SK-N-SH (cell line): ENCODE measurements around the gene NEAT1. TPM values are rescaled to one million over a fixed set of nuclear protein-coding genes. Genes with fewer than 3 reads are reported as not detected.

Experiments
- CTCF ChIA-PET: fragments of 300-600, 350-600 bp; formaldehyde crosslinking; extraction: SDS; loops from one replicate; lab custom pipeline; 2021; lab: Yijun Ruan, JAX
- POLR2A ChIA-PET: fragments of 350-600 bp; sonication (Branson Sonifier 250); formaldehyde crosslinking; extraction: SDS; loops from one replicate; lab custom pipeline; 2020; ENCODE audit warnings: antibody characterized with exemption, inconsistent platforms; lab: Yijun Ruan, JAX
- DNase-seq: peaks from one replicate; pipeline ENCODE4 v3.0.0; 2012
- H2AFZ ChIP-seq: fragments of 200-600 bp; sonication (generic); 2 replicates; pipeline ENCODE4 v1.8.1; 2016; ENCODE audit warnings: antibody characterized with exemption, mild to moderate bottlenecking, low read depth
- H3F3A ChIP-seq: fragments of 200-600 bp; sonication (generic); replicated peaks from 2 replicates; pipeline ENCODE3; 2016; ENCODE audit warnings: antibody characterized with exemption, mild to moderate bottlenecking; ENCODE audit not compliant: insufficient read depth
- H3K27ac ChIP-seq, 2 experiments: fragments of 200-500 bp in 1 of 2; fragments of 200-600 bp in 1 of 2; sonication (Bioruptor generic) in 1 of 2; sonication (generic), shearing (Covaris generic) in 1 of 2; 2 replicates each; pipeline versions ENCODE4 v1.5.1 to v1.6.1; 2014 to 2016; ENCODE audit warnings: low read depth in 2 of 2, inconsistent platforms in 1 of 2, low read length in 1 of 2, mild to moderate bottlenecking in 1 of 2, mixed read lengths in 1 of 2
- H3K27me3 ChIP-seq: fragments of 200-600 bp; sonication (generic), shearing (Covaris generic); 2 replicates; pipeline ENCODE4 v1.6.1; 2016; ENCODE audit warnings: mixed run types; ENCODE audit not compliant: insufficient read depth
- H3K36me3 ChIP-seq, 2 experiments: fragments of 200-500 bp in 1 of 2; fragments of 200-600 bp in 1 of 2; sonication (Bioruptor generic) in 1 of 2; sonication (generic) in 1 of 2; replicated peaks in 1 of 2; 2 replicates each; pipeline versions ENCODE3 to v1.5.1; 2014 to 2016; ENCODE audit warnings: low read length in 1 of 2, mild to moderate bottlenecking in 1 of 2; ENCODE audit not compliant: insufficient read depth in 2 of 2, control insufficient read depth in 1 of 2
- H3K4me1 ChIP-seq, 2 experiments: fragments of 200-500 bp in 1 of 2; fragments of 200-600 bp in 1 of 2; sonication (Bioruptor generic) in 1 of 2; sonication (generic), shearing (Covaris generic) in 1 of 2; 2 replicates each; pipeline versions ENCODE4 v1.5.1 to v1.6.1; 2014 to 2016; ENCODE audit warnings: low read depth in 1 of 2, low read length in 1 of 2, mixed run types in 1 of 2; ENCODE audit not compliant: insufficient read depth in 2 of 2, control insufficient read depth in 1 of 2
- H3K4me2 ChIP-seq: fragments of 200-600 bp; sonication (generic), shearing (Covaris generic); 2 replicates; pipeline ENCODE4 v1.6.1; 2017; ENCODE audit warnings: mixed run types
- H3K4me3 ChIP-seq, 2 experiments: fragments of 200-500 bp in 1 of 2; fragments of 200-600 bp in 1 of 2; sonication (Bioruptor generic) in 1 of 2; sonication (generic), shearing (Covaris generic) in 1 of 2; 2 replicates each; pipeline versions ENCODE4 v1.5.1 to v1.8.1; 2014 to 2016; ENCODE audit warnings: low read depth in 2 of 2, inconsistent platforms in 1 of 2, low read length in 1 of 2, mild to moderate bottlenecking in 1 of 2, mixed read lengths in 1 of 2, moderate library complexity in 1 of 2
- H3K79me2 ChIP-seq: fragments of 200-600 bp; sonication (generic); 2 replicates; pipeline ENCODE4 v1.8.1; 2017; ENCODE audit warnings: mild to moderate bottlenecking; ENCODE audit not compliant: insufficient read depth
- H3K9ac ChIP-seq: fragments of 200-600 bp; sonication (generic); 2 replicates; pipeline ENCODE4 v1.6.1; 2017; ENCODE audit warnings: mixed run types
- H3K9me2 ChIP-seq: fragments of 200-600 bp; sonication (generic); 2 replicates; pipeline ENCODE4 v1.6.1; 2017; ENCODE audit warnings: mixed run types
- H3K9me3 ChIP-seq: fragments of 200-600 bp; sonication (generic); 2 replicates; pipeline ENCODE4 v1.6.1; 2017; ENCODE audit warnings: mixed run types, mild to moderate bottlenecking, moderate library complexity
- H4K20me1 ChIP-seq: fragments of 200-600 bp; sonication (generic); 2 replicates; pipeline ENCODE4 v1.6.1; 2017; ENCODE audit warnings: mild to moderate bottlenecking, mixed run types; ENCODE audit not compliant: insufficient read depth
- CHD2 ChIP-seq: fragments of 150-350 bp; IDR thresholded peaks from 2 replicates; pipeline ENCODE4 v1.6.1; 2018; ENCODE audit warnings: low read length; ENCODE audit not compliant: partially characterized antibody
- ELF1 ChIP-seq: IDR thresholded peaks from 2 replicates; pipeline ENCODE4 v1.4.0; 2012
- EP300 ChIP-seq, 2 experiments: IDR thresholded peaks; 2 replicates each; pipeline versions ENCODE4 v1.4.0 to v1.6.1; 2012; ENCODE audit warnings: borderline replicate concordance in 1 of 2, low read depth in 1 of 2, low read length in 1 of 2
- FOSL2 ChIP-seq: IDR thresholded peaks from 2 replicates; pipeline ENCODE4 v1.4.0; 2012; ENCODE audit warnings: low read depth, mild to moderate bottlenecking, moderate library complexity, borderline replicate concordance
- GABPA ChIP-seq: IDR thresholded peaks from 2 replicates; pipeline ENCODE4 v1.4.0; 2012; ENCODE audit warnings: low read depth, mild to moderate bottlenecking
- GATA2 ChIP-seq: sonication (generic); formaldehyde crosslinking; IDR thresholded peaks from 2 replicates; pipeline ENCODE4 v1.5.0; 2020; ENCODE audit warnings: mild to moderate bottlenecking, missing genetic modification reagents
- MXI1 ChIP-seq: IDR thresholded peaks from 2 replicates; pipeline ENCODE4 v1.6.1; 2012; ENCODE audit warnings: mild to moderate bottlenecking, low read depth, low read length, improper control_type of control experiment
- NFIC ChIP-seq: IDR thresholded peaks from 2 replicates; pipeline ENCODE4 v1.4.0; 2012; ENCODE audit warnings: borderline replicate concordance
- RAD21 ChIP-seq: IDR thresholded peaks from 2 replicates; pipeline ENCODE4 v1.6.1; 2012; ENCODE audit warnings: mild to moderate bottlenecking, low read length
- RCOR1 ChIP-seq: fragments of 150-350 bp; IDR thresholded peaks from 2 replicates; pipeline ENCODE4 v1.6.1; 2017; ENCODE audit warnings: antibody characterized with exemption, low read length
- RFX5 ChIP-seq: IDR thresholded peaks from 2 replicates; pipeline ENCODE4 v1.6.1; 2012; ENCODE audit warnings: mild to moderate bottlenecking, improper control_type of control experiment, low read length
- RXRA ChIP-seq: IDR thresholded peaks from 2 replicates; pipeline ENCODE4 v1.4.0; 2012; ENCODE audit warnings: low read depth, mild to moderate bottlenecking, borderline replicate concordance
- SIN3A ChIP-seq: IDR thresholded peaks from 2 replicates; pipeline ENCODE4 v1.6.1; 2012; ENCODE audit warnings: low read depth, mild to moderate bottlenecking, low read length, moderate library complexity, borderline replicate concordance
- SMC3 ChIP-seq: IDR thresholded peaks from 2 replicates; pipeline ENCODE4 v1.6.1; 2012; ENCODE audit warnings: low read depth, low read length, improper control_type of control experiment
- TAF1 ChIP-seq: IDR thresholded peaks from 2 replicates; pipeline ENCODE4 v1.6.1; 2012; ENCODE audit warnings: low read depth, mild to moderate bottlenecking, low read length, moderate library complexity, borderline replicate concordance
- TCF12 ChIP-seq: IDR thresholded peaks from 2 replicates; pipeline ENCODE4 v1.4.0; 2012
- YY1 ChIP-seq: IDR thresholded peaks from 2 replicates; pipeline ENCODE4 v1.4.0; 2012; ENCODE audit warnings: low read depth, mild to moderate bottlenecking
- WGBS: methylation state at CpG from one replicate; pipeline ENCODE4 v1.1.6; 2017; ENCODE audit warnings: low lambda C conversion rate; 5-methylcytosine and 5-hydroxymethylcytosine counted together
- polyA plus RNA-seq, 3 experiments: library from polyadenylated mRNA; depleted of rRNA; stranded (reverse); fragments of >200 nt; gene quantifications; 2 replicates each; pipeline ENCODE4 v1.2.3, GENCODE V29; 2012
- TF ChIP-seq, protein P1 (sequence below): IDR thresholded peaks from 2 replicates; pipeline ENCODE4; 2012
- TF ChIP-seq, protein P2 (sequence below): fragments of 150-350 bp; IDR thresholded peaks from 2 replicates; pipeline ENCODE4 v1.6.1; 2017; ENCODE audit warnings: antibody characterized with exemption, low read length, low read depth, borderline replicate concordance
- TF ChIP-seq, protein P3 (sequence below): fragments of 150-350 bp; IDR thresholded peaks from 2 replicates; pipeline ENCODE4 v1.6.1; 2016; ENCODE audit warnings: mild to moderate bottlenecking, low read depth, low read length
- TF ChIP-seq, protein P4 (sequence below): IDR thresholded peaks from 2 replicates; pipeline ENCODE4 v1.4.0; 2012; ENCODE audit warnings: low read depth
- TF ChIP-seq, protein P5 (sequence below): IDR thresholded peaks from 2 replicates; pipeline ENCODE4 v1.4.0; 2012; ENCODE audit warnings: low read depth, borderline replicate concordance

NEAT1 gene
- polyA plus RNA-seq, 1 of the 3 experiments (the other 2 are of a cell fraction), result 435 TPM

DNA sequence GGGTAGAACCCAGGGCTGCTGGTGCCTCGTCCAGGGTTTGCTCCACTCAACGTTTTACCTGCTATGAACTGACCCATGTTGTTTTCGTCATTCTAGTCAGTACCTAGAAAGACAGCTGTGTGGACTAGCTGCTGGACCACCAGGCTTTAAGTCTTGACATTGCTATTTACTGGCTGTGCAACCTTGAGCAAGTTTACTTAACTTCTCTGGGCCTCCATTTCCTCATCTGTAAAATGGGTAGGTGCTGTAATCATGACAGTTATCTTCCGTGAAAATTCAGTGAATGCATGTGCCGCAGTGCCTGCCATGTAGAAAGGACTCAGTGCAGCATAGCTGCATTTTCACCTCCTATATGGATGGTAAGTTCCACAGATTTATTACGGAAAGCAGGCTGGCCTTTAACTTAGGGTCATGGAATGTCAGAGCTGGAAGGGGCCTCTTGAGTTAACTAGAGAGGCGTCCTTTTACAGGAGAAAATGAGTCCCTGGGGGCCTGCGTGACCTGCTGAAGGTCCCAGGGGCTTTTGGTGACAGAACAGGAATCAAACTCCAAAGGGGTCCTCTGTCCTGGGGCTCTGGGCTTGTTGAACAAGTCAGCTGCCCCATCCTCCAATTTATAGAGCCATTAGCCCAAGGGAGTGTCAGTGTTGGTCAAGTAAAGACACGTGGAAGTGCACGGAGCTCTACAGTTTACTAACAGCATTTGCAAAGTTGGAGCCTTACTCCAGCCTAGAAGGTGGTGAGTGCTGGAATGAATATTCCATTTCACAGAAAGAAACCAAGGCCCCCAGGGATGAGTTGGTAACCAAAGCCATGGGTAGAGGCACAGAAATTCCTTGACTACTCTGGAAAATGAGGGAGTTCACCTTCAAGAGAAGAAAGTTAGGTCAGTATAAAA lies 64.2 kb downstream of the NEAT1 start (continued):
- TF ChIP-seq SIN3A (no peak), GATA2 (CRISPR knock-in tag) (no peak)

DNA sequence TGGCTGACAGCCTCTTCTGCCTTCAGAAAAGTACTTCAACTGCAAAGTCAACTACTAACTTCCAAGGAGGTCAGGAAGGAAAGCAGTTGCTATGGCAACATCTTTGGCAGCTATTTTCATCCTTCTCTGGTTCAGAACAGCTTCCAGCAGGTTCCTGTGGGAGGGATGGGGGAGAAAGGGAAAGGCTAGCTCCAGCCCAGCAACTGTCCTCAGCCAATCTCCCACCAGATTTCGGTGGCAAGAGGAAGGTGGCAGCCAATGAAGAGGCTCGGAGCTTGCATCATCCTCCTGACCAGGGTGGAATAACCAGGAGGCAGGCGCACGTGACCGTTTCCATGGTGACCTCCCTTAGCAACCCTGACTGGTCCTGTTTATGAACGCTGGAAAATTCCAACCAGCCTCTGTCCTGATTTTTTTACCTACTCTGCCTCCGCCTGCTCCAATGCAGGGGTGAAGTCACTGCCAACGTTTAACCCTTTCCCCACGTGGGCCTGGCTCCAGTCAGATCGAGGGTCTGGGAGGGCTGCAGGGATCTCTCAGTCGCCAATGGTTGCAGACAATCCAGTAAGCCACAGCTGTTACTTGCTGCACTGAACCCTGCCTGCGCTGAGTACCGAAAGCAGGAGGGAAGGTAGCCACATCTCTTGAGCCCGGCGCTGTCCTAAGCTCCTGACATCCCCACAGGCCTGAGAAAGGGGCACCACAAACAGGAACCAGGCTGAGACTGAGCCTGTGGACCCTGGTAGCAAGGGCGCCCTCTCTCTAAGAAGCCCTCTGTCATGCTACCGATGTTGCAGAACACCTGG lies 65.1 kb downstream of the NEAT1 start:
- Histone ChIP-seq H2AFZ (no peak overlapping the region), H3K27ac (peak overlapping the region; percentile 100), H3F3A (peaks cover 73% of the 10 kb centered on the region), H3K27me3 (no peaks in the 10 kb centered on the region), H3K4me2 (peak overlapping the region; percentile 83), H3K9me3 (no peaks in the 10 kb centered on the region), H3K9me2 (no peaks in the 10 kb centered on the region), H3K9ac (peak overlapping the region; percentile 95), H3K79me2 (peaks cover 80% of the 10 kb centered on the region), H4K20me1 (no peaks in the 10 kb centered on the region), H3K4me3 (peak overlapping the region; percentile 25 to 50), H3K36me3 (no peaks in the 10 kb centered on the region), H3K4me1 (peaks cover 71 to 72% of the 10 kb centered on the region in 2 experiments)
- ChIA-PET POLR2A (interaction anchor here (0.6 to 26.8 kb wide), 7 partner anchors 12 to 1303 kb away, joined by 3 to 1027 read pairs (median 5); partner anchors contain the start of genes MALAT1 and NEAT1), CTCF (interaction anchor here (0.9 to 8.3 kb wide), 7 partner anchors 10 to 106 kb away, joined by 3 to 58 read pairs (median 4); partner anchors contain the start of gene MALAT1)
- peak; percentile 90 for DNase-seq
- WGBS, result 3% methylated on average over 14 of the region's 17 CpGs
- TF ChIP-seq, protein P1, sequence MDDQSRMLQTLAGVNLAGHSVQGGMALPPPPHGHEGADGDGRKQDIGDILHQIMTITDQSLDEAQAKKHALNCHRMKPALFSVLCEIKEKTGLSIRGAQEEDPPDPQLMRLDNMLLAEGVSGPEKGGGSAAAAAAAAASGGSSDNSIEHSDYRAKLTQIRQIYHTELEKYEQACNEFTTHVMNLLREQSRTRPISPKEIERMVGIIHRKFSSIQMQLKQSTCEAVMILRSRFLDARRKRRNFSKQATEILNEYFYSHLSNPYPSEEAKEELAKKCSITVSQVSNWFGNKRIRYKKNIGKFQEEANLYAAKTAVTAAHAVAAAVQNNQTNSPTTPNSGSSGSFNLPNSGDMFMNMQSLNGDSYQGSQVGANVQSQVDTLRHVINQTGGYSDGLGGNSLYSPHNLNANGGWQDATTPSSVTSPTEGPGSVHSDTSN, result peak; percentile 10; the same call in 1 of the 2 replicates
- TF ChIP-seq YY1 (peak; percentile 79; the same call in 1 of the 2 replicates), ELF1 (no peak), RAD21 (peak; percentile 40), SMC3 (peak; percentile 14; the same call in 1 of the 2 replicates), MXI1 (peak; percentile 96), FOSL2 (no peak), SIN3A (peak; percentile 30; the same call in 1 of the 2 replicates), EP300 (IDR thresholded peaks at IDR 0.05; ENCODE audit: borderline replicate concordance in 1 of 2, low read depth in 1 of 2, low read length in 1 of 2) (peak; percentile 79 to 90), TAF1 (peak; percentile 32; the same call in 1 of the 2 replicates), RCOR1 (peak; percentile 68), NFIC (peak; percentile 29; the same call in 1 of the 2 replicates), CHD2 (no peak), GABPA (no peak), RXRA (no peak; the same call in 1 of the 2 replicates), TCF12 (peak; percentile 53; the same call in 1 of the 2 replicates), RFX5 (peak; percentile 95)
- TF ChIP-seq, protein P2, sequence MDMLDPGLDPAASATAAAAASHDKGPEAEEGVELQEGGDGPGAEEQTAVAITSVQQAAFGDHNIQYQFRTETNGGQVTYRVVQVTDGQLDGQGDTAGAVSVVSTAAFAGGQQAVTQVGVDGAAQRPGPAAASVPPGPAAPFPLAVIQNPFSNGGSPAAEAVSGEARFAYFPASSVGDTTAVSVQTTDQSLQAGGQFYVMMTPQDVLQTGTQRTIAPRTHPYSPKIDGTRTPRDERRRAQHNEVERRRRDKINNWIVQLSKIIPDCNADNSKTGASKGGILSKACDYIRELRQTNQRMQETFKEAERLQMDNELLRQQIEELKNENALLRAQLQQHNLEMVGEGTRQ, result peak; percentile 89
- TF ChIP-seq, protein P3, sequence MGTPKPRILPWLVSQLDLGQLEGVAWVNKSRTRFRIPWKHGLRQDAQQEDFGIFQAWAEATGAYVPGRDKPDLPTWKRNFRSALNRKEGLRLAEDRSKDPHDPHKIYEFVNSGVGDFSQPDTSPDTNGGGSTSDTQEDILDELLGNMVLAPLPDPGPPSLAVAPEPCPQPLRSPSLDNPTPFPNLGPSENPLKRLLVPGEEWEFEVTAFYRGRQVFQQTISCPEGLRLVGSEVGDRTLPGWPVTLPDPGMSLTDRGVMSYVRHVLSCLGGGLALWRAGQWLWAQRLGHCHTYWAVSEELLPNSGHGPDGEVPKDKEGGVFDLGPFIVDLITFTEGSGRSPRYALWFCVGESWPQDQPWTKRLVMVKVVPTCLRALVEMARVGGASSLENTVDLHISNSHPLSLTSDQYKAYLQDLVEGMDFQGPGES, result 0 out of 2 replicates have a peak, but pooled peaks have one; percentile 49
- TF ChIP-seq, protein P4, sequence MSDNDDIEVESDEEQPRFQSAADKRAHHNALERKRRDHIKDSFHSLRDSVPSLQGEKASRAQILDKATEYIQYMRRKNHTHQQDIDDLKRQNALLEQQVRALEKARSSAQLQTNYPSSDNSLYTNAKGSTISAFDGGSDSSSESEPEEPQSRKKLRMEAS, result peak; percentile 85
- TF ChIP-seq, protein P5, sequence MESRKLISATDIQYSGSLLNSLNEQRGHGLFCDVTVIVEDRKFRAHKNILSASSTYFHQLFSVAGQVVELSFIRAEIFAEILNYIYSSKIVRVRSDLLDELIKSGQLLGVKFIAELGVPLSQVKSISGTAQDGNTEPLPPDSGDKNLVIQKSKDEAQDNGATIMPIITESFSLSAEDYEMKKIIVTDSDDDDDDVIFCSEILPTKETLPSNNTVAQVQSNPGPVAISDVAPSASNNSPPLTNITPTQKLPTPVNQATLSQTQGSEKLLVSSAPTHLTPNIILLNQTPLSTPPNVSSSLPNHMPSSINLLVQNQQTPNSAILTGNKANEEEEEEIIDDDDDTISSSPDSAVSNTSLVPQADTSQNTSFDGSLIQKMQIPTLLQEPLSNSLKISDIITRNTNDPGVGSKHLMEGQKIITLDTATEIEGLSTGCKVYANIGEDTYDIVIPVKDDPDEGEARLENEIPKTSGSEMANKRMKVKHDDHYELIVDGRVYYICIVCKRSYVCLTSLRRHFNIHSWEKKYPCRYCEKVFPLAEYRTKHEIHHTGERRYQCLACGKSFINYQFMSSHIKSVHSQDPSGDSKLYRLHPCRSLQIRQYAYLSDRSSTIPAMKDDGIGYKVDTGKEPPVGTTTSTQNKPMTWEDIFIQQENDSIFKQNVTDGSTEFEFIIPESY, result no peak
